ENCODE data around the gene CDC25B. TPM values are rescaled to one million over a fixed set of nuclear protein-coding genes. Genes with fewer than 3 reads are reported as not detected.
A peak's percentile ranks its signal among the peaks of the same experiment; 100 is the strongest.

CDC25B gene
- total RNA-seq, 1 donor from 2014 or later, result 26.5 TPM

GRCh38 chr20:3763671-3764601 lies 32.2 kb upstream of the CDC25B start:
- Histone ChIP-seq H3K27me3 (no peaks in the 10 kb centered on the region), H3K4me3 (no peak overlapping the region), H3K27ac (no peak overlapping the region), H3K9me3 (no peaks in the 10 kb centered on the region), H3K36me3 (no peaks in the 10 kb centered on the region), H3K4me1 (peaks cover 38% of the 10 kb centered on the region)
- no peak for TF ChIP-seq POLR2AphosphoS5 (IDR thresholded peaks at IDR 0.05; ENCODE audit: insufficient read depth in 1 of 2, low read depth in 1 of 2)
- no peak for TF ChIP-seq POLR2A (IDR thresholded peaks at IDR 0.05)
- no peak for TF ChIP-seq CTCF (IDR thresholded peaks at IDR 0.05)
- intact Hi-C loops (cut with DNase I), result no loop called here
- no peak for DNase-seq (ENCODE audit: extremely low spot score in 2 of 2)

- H3K27ac ChIP-seq, result no peak overlapping the region
- H3K36me3 ChIP-seq, result no peaks in the 10 kb centered on the region
- H3K9me3 ChIP-seq, result no peaks in the 10 kb centered on the region
- no peaks in the 10 kb centered on the region for H3K27me3 ChIP-seq
- no peak overlapping the region for H3K4me3 ChIP-seq
- DNase-seq (ENCODE audit: extremely low spot score in 2 of 2), result no peak
- TF ChIP-seq CTCF (IDR thresholded peaks at IDR 0.05), result no peak
- no peak for TF ChIP-seq POLR2A (IDR thresholded peaks at IDR 0.05)
- no peak for TF ChIP-seq POLR2AphosphoS5 (IDR thresholded peaks at IDR 0.05; ENCODE audit: insufficient read depth in 1 of 2, low read depth in 1 of 2)
- H3K4me1 ChIP-seq, result peaks cover 43% of the 10 kb centered on the region
- intact Hi-C loops (cut with DNase I), result no loop called here
These were observed 31.5 kb upstream of the CDC25B start for GRCh38 chr20:3764659-3765058.

- Histone ChIP-seq H3K4me3 (no peak overlapping the region), H3K9me3 (no peaks in the 10 kb centered on the region), H3K27ac (no peak overlapping the region), H3K36me3 (no peaks in the 10 kb centered on the region), H3K4me1 (peaks cover 43% of the 10 kb centered on the region), H3K27me3 (no peaks in the 10 kb centered on the region)
- no peak for DNase-seq (ENCODE audit: extremely low spot score in 2 of 2)
- intact Hi-C loops (cut with DNase I), result no loop called here
- TF ChIP-seq POLR2A (IDR thresholded peaks at IDR 0.05) (no peak), POLR2AphosphoS5 (IDR thresholded peaks at IDR 0.05; ENCODE audit: insufficient read depth in 1 of 2, low read depth in 1 of 2) (no peak), CTCF (IDR thresholded peaks at IDR 0.05) (no peak)
These were observed 30.8 kb upstream of the CDC25B start for GRCh38 chr20:3765171-3765882.

- no peaks in the 10 kb centered on the region for H3K36me3 ChIP-seq
- H3K27me3 ChIP-seq, result no peaks in the 10 kb centered on the region
- intact Hi-C loops (cut with DNase I), result no loop called here
- DNase-seq (ENCODE audit: extremely low spot score in 2 of 2), result no peak
- H3K9me3 ChIP-seq, result no peaks in the 10 kb centered on the region
- TF ChIP-seq CTCF (IDR thresholded peaks at IDR 0.05) (no peak), POLR2AphosphoS5 (IDR thresholded peaks at IDR 0.05; ENCODE audit: insufficient read depth in 1 of 2, low read depth in 1 of 2) (no peak), POLR2A (IDR thresholded peaks at IDR 0.05) (no peak)
- peaks cover 43% of the 10 kb centered on the region for H3K4me1 ChIP-seq
- peak overlapping the region; percentile 3 for H3K27ac ChIP-seq
- H3K4me3 ChIP-seq, result peak overlapping the region; percentile 85 to 91
These were observed 29.5 kb upstream of the CDC25B start for GRCh38 chr20:3766422-3767109.

All from vagina (tissue), 2 donors.